NCI-H748 (cell line): Measurements from ENCODE around the gene CMYA5.

ENCODE experiments used
- DNase-seq: peaks from one replicate; lab custom pipeline; 2025; ENCODE audit not compliant: unreplicated experiment; lab: John Stamatoyannopoulos, UW

CMYA5 gene

DNA sequence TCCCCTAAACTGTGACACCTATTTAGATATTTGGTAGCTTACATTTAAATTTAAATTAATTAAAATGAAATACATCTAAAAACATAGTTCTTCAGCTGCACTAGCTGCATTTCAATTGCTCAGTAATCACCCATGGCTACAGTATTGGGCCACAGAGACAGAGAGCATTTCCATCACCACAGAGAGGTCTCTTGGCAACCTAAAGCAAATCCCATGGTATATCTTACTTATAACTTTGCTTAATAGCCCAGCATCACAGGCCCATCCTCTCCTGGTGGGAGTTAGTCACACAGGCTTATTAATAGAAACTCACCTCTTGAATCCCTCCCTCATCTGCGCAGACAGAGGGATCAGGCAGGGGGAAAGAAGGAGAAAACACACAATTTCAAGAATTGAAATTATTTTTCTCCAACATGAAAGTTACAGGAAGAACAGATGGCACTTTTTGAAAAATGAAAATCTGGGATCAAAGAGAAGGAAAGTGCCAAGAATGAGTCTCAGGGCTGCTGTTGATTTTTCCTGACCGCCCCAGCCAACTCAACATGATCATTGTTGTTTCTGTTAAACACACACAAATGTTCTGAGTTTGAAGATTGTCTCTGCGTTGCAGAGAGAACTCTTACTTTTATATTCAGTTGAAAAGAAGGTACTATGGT lies 144.6 kb downstream of the CMYA5 start:
- DNase-seq = no peak

DNA sequence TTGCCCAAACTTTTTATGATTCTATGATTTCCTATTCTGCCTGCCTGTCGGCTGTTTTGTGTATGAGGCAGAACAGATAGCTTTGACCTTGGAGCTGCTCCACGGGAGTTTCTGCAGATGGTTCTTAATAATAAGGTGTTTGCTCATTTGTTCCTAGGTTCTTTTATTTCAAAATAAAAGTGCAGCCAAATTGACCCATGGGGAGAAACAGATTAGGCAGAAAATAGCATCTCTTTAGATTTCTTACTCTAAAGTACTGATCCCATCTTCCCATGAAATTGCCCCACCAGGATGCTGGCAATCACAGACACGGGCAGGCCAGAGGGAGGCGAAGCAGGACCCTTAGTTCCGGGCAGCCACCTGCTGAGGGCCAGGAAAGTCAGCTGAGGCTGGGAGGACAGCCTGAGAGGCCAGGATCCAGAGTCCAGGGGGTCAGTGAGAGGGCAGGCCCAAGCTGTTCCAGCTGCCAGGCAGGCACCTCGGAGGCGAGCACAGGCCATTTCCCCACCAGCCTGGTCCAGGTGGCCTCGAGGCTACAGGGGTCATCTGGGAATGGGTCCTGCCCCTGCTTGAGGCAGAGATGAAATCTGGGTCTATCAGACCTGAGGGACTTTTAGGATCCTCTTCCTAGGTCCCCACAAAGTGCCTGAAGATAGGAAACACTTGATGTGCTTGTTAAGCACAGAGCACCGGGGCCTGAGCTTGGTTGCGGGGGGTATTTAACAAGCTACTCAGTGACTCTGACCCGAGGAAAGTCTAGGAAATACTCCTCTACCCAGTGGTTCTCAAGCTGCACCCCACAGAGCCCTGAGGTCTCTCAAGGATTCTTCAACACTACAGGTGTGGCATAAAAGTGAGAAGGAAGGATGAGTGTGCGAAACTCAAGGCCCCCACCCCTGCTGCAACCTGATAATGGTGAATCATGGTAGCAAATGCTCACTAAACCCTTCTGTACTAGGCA lies 145.4 kb downstream of the CMYA5 start:
- no peak for DNase-seq

- no peak for DNase-seq
Measured at GRCh38 chr5:79837761-79838551, 148.3 kb downstream of the CMYA5 start.

DNA sequence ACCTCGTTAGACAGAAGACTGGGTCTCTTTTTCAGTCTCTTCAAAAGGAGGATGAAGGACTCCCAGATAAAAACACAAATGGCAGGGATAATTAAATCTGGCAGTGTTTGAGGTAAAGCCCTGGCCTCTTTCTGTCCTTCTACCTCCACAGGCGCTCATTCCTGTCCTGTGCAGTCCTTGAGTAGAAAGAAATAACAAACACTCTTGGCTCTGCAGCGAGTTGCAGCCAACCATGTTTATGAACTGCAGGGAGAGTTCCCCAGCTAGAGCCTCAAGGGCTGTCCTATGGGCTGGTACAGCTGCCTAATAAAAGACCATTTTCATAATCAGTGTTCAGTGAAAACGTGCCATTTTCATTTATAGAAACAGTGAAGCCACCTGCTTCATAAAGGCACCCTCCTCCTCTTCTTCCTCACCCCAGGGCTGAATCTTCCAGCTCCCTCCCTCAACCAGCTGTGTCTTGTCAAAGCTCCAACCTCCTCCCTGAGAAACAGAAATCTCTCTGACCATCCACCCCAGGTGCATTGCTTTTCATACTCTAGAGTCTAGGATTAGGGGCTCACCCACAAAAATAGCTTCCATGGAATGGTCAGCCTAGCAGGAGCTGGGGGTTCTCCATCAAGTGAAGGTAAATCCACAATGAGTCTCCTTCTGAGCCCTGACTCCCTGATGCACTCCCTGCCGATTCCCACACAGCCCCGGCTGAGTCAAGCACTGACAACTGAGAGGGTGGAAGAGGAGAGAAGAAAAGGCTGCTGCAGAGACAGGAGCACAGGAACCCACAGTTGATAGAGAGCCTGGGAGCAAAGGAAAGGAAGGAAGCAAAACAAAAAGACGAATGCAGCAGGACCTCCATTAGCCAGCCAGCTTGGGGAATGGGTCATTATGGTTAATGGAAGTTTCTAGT lies 150.7 kb downstream of the CMYA5 start:
- DNase-seq = no peak

DNA sequence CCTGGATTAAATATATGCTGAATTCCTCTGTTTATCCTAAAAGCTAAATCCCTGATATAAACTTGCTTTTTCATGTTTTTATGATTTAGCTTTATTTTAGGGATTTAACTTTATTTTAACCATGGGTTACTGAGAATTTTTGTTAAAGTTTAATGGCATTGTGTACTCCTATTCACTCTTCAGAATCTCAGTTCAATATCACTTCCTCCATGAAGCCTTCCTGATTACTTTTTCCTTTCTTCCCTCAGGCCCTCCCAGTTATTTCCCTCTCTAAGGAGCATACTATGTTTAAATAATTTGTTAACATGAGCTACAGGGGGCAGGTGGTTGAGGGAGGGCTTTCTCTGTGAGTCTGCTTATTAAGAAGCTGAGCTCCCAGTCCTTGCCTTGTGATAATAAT lies 151.5 kb downstream of the CMYA5 start:
- no peak for DNase-seq

GRCh38 chr5:79842006-79842881 lies 152.6 kb downstream of the CMYA5 start:
- DNase-seq = no peak

DNA sequence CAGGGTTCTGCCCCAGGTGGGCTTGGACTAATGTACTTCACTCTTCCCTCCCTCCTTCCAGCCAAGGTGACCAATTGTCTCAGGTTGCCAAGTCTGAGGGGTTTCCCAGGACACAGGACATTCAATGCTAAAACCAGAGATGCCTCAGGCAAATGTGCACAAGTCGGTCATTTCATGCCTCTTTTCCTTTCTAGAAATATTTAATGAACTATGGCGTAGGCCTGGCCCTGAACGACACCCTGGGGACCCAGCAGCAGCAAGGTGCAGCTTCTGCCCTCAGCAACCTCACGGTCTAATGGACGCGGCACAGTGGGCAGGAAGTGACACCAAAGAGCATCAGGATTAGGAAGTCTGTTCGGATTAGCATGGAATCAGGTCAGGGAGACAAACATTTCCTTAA lies 153.4 kb downstream of the CMYA5 start:
- no peak for DNase-seq

GRCh38 chr5:79843450-79844388 lies 154.1 kb downstream of the CMYA5 start:
- DNase-seq = no peak

DNA sequence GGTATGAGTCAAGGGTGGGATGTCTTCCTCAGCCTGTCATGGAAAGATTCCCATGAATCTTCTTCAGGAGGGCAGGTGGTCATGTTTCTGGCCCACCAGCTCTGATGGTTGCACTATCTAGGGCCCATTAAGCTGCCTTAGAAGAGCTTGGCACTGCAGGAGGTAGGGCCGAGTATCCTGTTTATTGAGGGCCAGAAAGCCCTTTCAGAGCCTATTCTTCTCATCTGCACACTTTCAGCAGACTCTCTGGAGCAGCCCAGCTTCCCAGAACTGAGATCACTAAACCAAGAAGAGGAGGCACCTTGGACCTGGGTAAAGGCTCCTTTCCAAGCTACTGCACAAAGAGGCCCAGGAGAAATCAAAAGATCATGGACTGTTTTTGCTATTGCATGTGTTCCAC lies 154.9 kb downstream of the CMYA5 start:
- no peak for DNase-seq

- no peak for DNase-seq
Measured at GRCh38 chr5:79845448-79846197, 156.0 kb downstream of the CMYA5 start.

DNA sequence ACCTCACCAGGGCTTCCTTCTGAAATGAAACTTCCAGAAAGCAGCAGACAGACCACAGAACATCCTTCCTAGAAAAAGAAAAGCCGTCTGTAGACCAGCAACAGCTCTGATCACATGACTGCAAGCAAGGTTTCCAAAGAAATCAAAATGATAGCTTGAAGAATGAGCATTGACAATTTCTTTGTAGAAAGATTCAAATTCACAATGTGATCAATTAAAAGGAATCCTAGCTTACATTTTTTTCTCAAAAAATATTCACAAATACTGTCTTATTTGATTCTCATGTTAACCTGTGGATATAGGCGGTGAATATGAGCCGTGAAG lies 156.5 kb downstream of the CMYA5 start:
- no peak for DNase-seq

- DNase-seq = no peak
Measured at GRCh38 chr5:79847561-79847960, 157.9 kb downstream of the CMYA5 start.

- DNase-seq = no peak
Measured at GRCh38 chr5:79849061-79849460, 159.4 kb downstream of the CMYA5 start.
